Neuron (in vitro differentiated cells): ENCODE data around the gene TNIP1.

Source experiments
- H2AFZ ChIP-seq: one replicate; pipeline ENCODE4 v1.6.1; 2013; ENCODE audit warnings: low read depth, mild to moderate bottlenecking, inconsistent platforms, low read length, moderate library complexity
- H3K27me3 ChIP-seq: one replicate; pipeline ENCODE4 v1.6.1; 2013; ENCODE audit warnings: low read length; ENCODE audit not compliant: insufficient read depth
- H3K36me3 ChIP-seq: one replicate; pipeline ENCODE4 v1.6.1; 2013; ENCODE audit warnings: low read length; ENCODE audit not compliant: insufficient read depth
- H3K4me1 ChIP-seq: one replicate; pipeline ENCODE4 v1.6.1; 2013; ENCODE audit warnings: low read length; ENCODE audit not compliant: insufficient read depth
- H3K4me3 ChIP-seq: 2 replicates; pipeline ENCODE4 v1.5.1; 2013; ENCODE audit warnings: mild to moderate bottlenecking, low read length, moderate library complexity
- H3K9me3 ChIP-seq: one replicate; pipeline ENCODE4 v1.6.1; 2013; ENCODE audit warnings: low read length

TNIP1 gene

DNA sequence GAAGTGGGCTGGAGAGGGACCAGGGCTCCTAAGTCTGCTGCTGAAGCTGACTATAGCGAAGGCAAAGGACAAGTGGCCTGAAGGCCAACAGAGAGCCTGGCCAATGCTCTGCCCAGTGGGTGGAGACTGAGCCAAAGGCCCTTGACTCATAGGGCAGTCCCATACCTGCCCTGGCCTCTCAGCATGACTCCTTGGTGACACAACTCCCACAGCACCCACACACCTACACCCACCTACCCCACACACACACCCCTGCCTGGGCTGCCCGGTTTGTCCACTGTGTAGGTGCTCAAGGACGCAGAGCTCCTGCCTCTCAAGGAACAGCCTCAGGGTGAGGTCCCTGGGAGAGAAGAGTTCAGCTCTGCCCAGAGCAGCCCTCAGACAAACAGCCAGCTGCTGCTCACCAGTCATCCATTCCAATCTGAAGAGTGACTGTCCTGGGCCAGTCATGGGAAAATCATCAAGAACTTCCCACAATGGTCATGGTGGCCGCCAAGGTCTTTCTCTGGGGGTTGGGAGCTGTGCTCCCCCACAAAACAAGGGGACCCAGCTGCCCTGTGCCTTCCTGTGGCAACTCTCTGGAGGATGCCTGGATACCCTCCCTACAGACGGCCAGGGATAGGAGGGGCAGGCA, 5.0 kb downstream of the TNIP1 start:
- Histone ChIP-seq H3K27me3 (no peaks in the 10 kb centered on the region), H3K9me3 (no peaks in the 10 kb centered on the region), H3K4me1 (peaks cover 7% of the 10 kb centered on the region), H3K4me3 (no peak overlapping the region), H2AFZ (no peak overlapping the region), H3K36me3 (no peaks in the 10 kb centered on the region)

- no peaks in the 10 kb centered on the region for H3K36me3 ChIP-seq
- H3K9me3 ChIP-seq: no peaks in the 10 kb centered on the region
- no peak overlapping the region for H3K4me3 ChIP-seq
- peaks cover 1% of the 10 kb centered on the region for H3K4me1 ChIP-seq
- no peak overlapping the region for H2AFZ ChIP-seq
- H3K27me3 ChIP-seq: no peaks in the 10 kb centered on the region
These were observed 6.3 kb downstream of the TNIP1 start for GRCh38 chr5:151074557-151074956.

GRCh38 chr5:151073280-151073679, 7.6 kb downstream of the TNIP1 start:
- Histone ChIP-seq H3K4me1 (no peaks in the 10 kb centered on the region), H3K4me3 (no peak overlapping the region), H3K27me3 (no peaks in the 10 kb centered on the region), H3K36me3 (no peaks in the 10 kb centered on the region), H3K9me3 (no peaks in the 10 kb centered on the region), H2AFZ (no peak overlapping the region)

GRCh38 chr5:151072630-151073025, 8.2 kb downstream of the TNIP1 start:
- H3K27me3 ChIP-seq: no peaks in the 10 kb centered on the region
- H3K9me3 ChIP-seq: no peaks in the 10 kb centered on the region
- H3K4me1 ChIP-seq: no peaks in the 10 kb centered on the region
- no peak overlapping the region for H3K4me3 ChIP-seq
- no peaks in the 10 kb centered on the region for H3K36me3 ChIP-seq
- no peak overlapping the region for H2AFZ ChIP-seq

- H3K36me3 ChIP-seq: no peaks in the 10 kb centered on the region
- no peaks in the 10 kb centered on the region for H3K27me3 ChIP-seq
- H2AFZ ChIP-seq: no peak overlapping the region
- no peaks in the 10 kb centered on the region for H3K9me3 ChIP-seq
- H3K4me3 ChIP-seq: no peak overlapping the region
- no peaks in the 10 kb centered on the region for H3K4me1 ChIP-seq
These were observed 8.8 kb downstream of the TNIP1 start for GRCh38 chr5:151071848-151072629.

DNA sequence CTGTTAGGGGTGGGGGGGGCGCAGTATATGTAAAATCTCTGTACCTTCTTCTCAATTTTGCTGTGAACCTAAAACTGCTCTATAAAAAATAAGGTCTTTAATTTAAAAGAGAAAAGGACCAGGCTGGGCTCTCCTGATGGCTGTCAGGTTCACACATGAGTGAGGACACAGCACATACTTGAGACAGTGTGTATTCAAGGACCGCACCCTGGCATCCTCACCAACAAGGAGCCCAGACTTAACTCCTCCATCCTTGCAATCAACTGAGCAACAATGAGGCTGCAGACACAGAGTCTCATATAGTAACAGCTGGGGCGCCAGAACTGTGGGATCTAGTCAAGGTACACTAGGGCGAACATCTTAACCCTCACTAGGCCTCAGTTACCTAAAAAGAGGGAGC, 9.8 kb downstream of the TNIP1 start:
- Histone ChIP-seq H3K9me3 (no peaks in the 10 kb centered on the region), H3K4me3 (no peak overlapping the region), H3K27me3 (no peaks in the 10 kb centered on the region), H3K36me3 (no peaks in the 10 kb centered on the region), H2AFZ (no peak overlapping the region), H3K4me1 (no peaks in the 10 kb centered on the region)

DNA sequence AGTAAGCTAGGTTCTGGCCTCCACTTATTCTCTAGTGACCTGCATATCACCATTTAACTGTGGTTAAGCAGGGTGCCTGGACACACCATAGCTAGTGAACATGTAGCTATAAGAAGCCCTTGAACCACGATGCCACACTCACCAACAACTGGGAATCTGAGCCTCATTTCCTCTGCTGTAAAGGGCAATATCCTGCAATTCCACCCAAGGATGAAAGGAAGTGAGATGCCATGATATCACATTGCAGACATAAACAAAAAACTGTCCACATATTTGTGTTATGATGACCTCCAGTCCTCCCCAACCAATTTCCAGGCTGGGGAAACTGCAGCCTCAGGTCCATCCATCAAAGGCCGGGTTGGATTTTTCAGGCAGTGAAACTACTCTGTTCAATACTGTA, 10.4 kb downstream of the TNIP1 start:
- no peaks in the 10 kb centered on the region for H3K27me3 ChIP-seq
- no peak overlapping the region for H3K4me3 ChIP-seq
- no peaks in the 10 kb centered on the region for H3K9me3 ChIP-seq
- no peak overlapping the region for H2AFZ ChIP-seq
- H3K36me3 ChIP-seq: no peaks in the 10 kb centered on the region
- H3K4me1 ChIP-seq: no peaks in the 10 kb centered on the region

DNA sequence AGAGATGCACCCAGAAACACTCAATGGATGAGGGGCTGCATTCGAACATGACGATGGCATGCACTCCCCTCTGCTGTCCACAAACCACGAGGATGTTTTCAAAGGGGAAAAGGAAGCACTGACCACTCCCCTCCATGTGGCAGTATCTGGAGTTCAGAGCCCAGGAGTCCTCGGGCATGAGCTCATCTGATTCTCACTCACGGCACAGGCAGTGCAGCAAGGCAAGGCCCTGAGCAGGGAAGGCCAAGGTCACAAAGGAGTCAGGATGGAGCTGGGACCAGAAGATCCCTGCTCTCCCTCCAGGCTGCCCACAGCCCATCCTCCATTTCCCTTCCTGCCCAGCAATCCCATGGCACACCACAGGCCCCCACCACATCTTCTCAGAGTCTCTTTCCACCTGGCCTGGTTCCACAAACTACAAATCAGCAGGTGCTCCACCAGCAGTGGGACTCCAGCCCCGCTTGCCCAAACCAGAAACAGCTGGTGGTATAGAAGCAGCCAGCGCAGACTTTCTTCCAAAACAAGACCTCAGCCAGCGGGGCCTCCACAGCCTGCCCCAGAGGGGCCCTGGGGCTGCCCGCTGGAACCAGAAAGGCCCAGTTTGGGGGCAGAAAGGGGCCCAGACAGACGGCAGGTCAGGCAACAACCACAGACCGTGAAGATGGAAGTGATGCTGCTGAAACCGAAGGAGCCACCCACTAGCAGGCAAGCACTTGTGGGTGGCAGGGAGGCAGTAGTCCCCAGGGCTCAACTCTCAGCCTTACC, 12.2 kb downstream of the TNIP1 start:
- Histone ChIP-seq H2AFZ (no peak overlapping the region), H3K9me3 (no peaks in the 10 kb centered on the region), H3K4me1 (no peaks in the 10 kb centered on the region), H3K4me3 (no peak overlapping the region), H3K36me3 (no peaks in the 10 kb centered on the region), H3K27me3 (no peaks in the 10 kb centered on the region)

- Histone ChIP-seq H3K4me1 (no peaks in the 10 kb centered on the region), H3K36me3 (no peaks in the 10 kb centered on the region), H3K4me3 (no peak overlapping the region), H3K9me3 (no peaks in the 10 kb centered on the region), H2AFZ (no peak overlapping the region), H3K27me3 (no peaks in the 10 kb centered on the region)
These were observed 13.0 kb downstream of the TNIP1 start for GRCh38 chr5:151067632-151068432.

GRCh38 chr5:151066920-151067319, 13.9 kb downstream of the TNIP1 start:
- no peak overlapping the region for H3K4me3 ChIP-seq
- H2AFZ ChIP-seq: no peak overlapping the region
- peaks cover 3% of the 10 kb centered on the region for H3K36me3 ChIP-seq
- no peaks in the 10 kb centered on the region for H3K27me3 ChIP-seq
- no peaks in the 10 kb centered on the region for H3K4me1 ChIP-seq
- H3K9me3 ChIP-seq: no peaks in the 10 kb centered on the region

- H3K4me1 ChIP-seq: no peaks in the 10 kb centered on the region
- H3K4me3 ChIP-seq: no peak overlapping the region
These were observed 15.2 kb downstream of the TNIP1 start for GRCh38 chr5:151065609-151066008.

GRCh38 chr5:151064916-151065499, 15.8 kb downstream of the TNIP1 start:
- no peaks in the 10 kb centered on the region for H3K9me3 ChIP-seq
- H3K4me3 ChIP-seq: no peak overlapping the region
- no peak overlapping the region for H2AFZ ChIP-seq
- no peaks in the 10 kb centered on the region for H3K4me1 ChIP-seq
- peaks cover 10% of the 10 kb centered on the region for H3K36me3 ChIP-seq
- H3K27me3 ChIP-seq: no peaks in the 10 kb centered on the region

More at GRCh38 chr5:151065609-151066008, 15.2 kb downstream of the TNIP1 start:
- H3K9me3 ChIP-seq: no peaks in the 10 kb centered on the region
- H3K27me3 ChIP-seq: no peaks in the 10 kb centered on the region
- H2AFZ ChIP-seq: no peak overlapping the region
- peaks cover 8% of the 10 kb centered on the region for H3K36me3 ChIP-seq
